NCI-H345 treated with DMSO at 0.1 percent for 48 hours (cell line): ENCODE measurements around the gene TTC27.
"Not testable (repeated sequence)": the region's sequence is repeated elsewhere in the genome, so short reads cannot be mapped to it uniquely, and the experiment has no call there.

Experiments
- DNase-seq: peaks from one replicate; lab custom pipeline; 2025; ENCODE audit not compliant: unreplicated experiment; lab: John Stamatoyannopoulos, UW

TTC27 gene

GRCh38 chr2:32719430-32719829, 91.6 kb downstream of the TTC27 start:
- DNase-seq, result no peak

GRCh38 chr2:32719933-32720716, 92.3 kb downstream of the TTC27 start:
- DNase-seq, result no peak

- DNase-seq, result no peak
These were observed 92.9 kb downstream of the TTC27 start for GRCh38 chr2:32720771-32721170.

GRCh38 chr2:32721376-32721775, 93.5 kb downstream of the TTC27 start:
- no peak for DNase-seq

- no peak for DNase-seq
These were observed 95.7 kb downstream of the TTC27 start for GRCh38 chr2:32723467-32724079.

- DNase-seq, result not testable (repeated sequence)
These were observed 98.8 kb downstream of the TTC27 start for GRCh38 chr2:32726678-32727077.

- DNase-seq, result no peak
These were observed 99.3 kb downstream of the TTC27 start for GRCh38 chr2:32727157-32727556.

- not testable (repeated sequence) for DNase-seq
These were observed 103.1 kb downstream of the TTC27 start for GRCh38 chr2:32730958-32731357.

GRCh38 chr2:32732120-32732519, 104.3 kb downstream of the TTC27 start:
- no peak for DNase-seq

- DNase-seq, result no peak
These were observed 105.1 kb downstream of the TTC27 start for GRCh38 chr2:32732912-32733472.

- no peak for DNase-seq
These were observed 107.5 kb downstream of the TTC27 start for GRCh38 chr2:32735348-32735747.

GRCh38 chr2:32738939-32739338, 111.1 kb downstream of the TTC27 start:
- DNase-seq, result no peak

- no peak for DNase-seq
These were observed 111.8 kb downstream of the TTC27 start for GRCh38 chr2:32739664-32740063.

- no peak for DNase-seq
These were observed 113.7 kb downstream of the TTC27 start for GRCh38 chr2:32741575-32741974.

- DNase-seq, result no peak
These were observed 114.5 kb downstream of the TTC27 start for GRCh38 chr2:32742376-32742775.

GRCh38 chr2:32743480-32744236, 115.8 kb downstream of the TTC27 start:
- no peak for DNase-seq

- no peak for DNase-seq
These were observed 117.3 kb downstream of the TTC27 start for GRCh38 chr2:32745191-32745590.

GRCh38 chr2:32745675-32746074, 117.8 kb downstream of the TTC27 start:
- no peak for DNase-seq

- DNase-seq, result no peak
These were observed 118.8 kb downstream of the TTC27 start for GRCh38 chr2:32746669-32747068.

- DNase-seq, result no peak
These were observed 120.3 kb downstream of the TTC27 start for GRCh38 chr2:32748158-32748557.

GRCh38 chr2:32750880-32751279, 123.0 kb downstream of the TTC27 start:
- DNase-seq, result no peak

GRCh38 chr2:32752205-32752604, 124.4 kb downstream of the TTC27 start:
- DNase-seq, result no peak
